GM19467 (cell line): ENCODE data around the gene DGKG.

Source experiments
- ATAC-seq: cut with Tn5 transposase; IDR thresholded peaks from one replicate; pipeline ENCODE4 v1.9.1; 2021; ENCODE audit warnings: mild to moderate bottlenecking, moderate library complexity; ENCODE audit not compliant: unreplicated experiment

DGKG gene

GRCh38 chr3:186151077-186151971 is 210.7 kb downstream of the DGKG start:
- ATAC-seq = no peak

- ATAC-seq = no peak
These were observed 211.8 kb downstream of the DGKG start for GRCh38 chr3:186150041-186150830.

- no peak for ATAC-seq
These were observed 212.6 kb downstream of the DGKG start for GRCh38 chr3:186149319-186149960.

- ATAC-seq = no peak
These were observed 217.8 kb downstream of the DGKG start for GRCh38 chr3:186144257-186144656.

GRCh38 chr3:186143250-186143649 is 218.8 kb downstream of the DGKG start:
- no peak for ATAC-seq

GRCh38 chr3:186142393-186142932 is 219.6 kb downstream of the DGKG start:
- ATAC-seq = no peak

GRCh38 chr3:186141790-186142189 is 220.2 kb downstream of the DGKG start:
- ATAC-seq = no peak

- ATAC-seq = no peak
These were observed 223.6 kb downstream of the DGKG start for GRCh38 chr3:186138272-186138981.

GRCh38 chr3:186137051-186137685 is 224.9 kb downstream of the DGKG start:
- ATAC-seq = no peak

- no peak for ATAC-seq
These were observed 228.1 kb downstream of the DGKG start for GRCh38 chr3:186133980-186134379.

- ATAC-seq = no peak
These were observed 229.5 kb downstream of the DGKG start for GRCh38 chr3:186132487-186132886.

- ATAC-seq = no peak
These were observed 232.8 kb downstream of the DGKG start for GRCh38 chr3:186129206-186129605.

- no peak for ATAC-seq
These were observed 233.9 kb downstream of the DGKG start for GRCh38 chr3:186128158-186128557.

GRCh38 chr3:186127463-186127862 is 234.6 kb downstream of the DGKG start:
- no peak for ATAC-seq

GRCh38 chr3:186125118-186125517 is 236.9 kb downstream of the DGKG start:
- no peak for ATAC-seq

- ATAC-seq = no peak
These were observed 237.4 kb downstream of the DGKG start for GRCh38 chr3:186124592-186124991.

GRCh38 chr3:186123012-186123411 is 239.0 kb downstream of the DGKG start:
- ATAC-seq = no peak

- no peak for ATAC-seq
These were observed 240.1 kb downstream of the DGKG start for GRCh38 chr3:186121968-186122367.

GRCh38 chr3:186121278-186121677 is 240.8 kb downstream of the DGKG start:
- no peak for ATAC-seq

GRCh38 chr3:186119499-186119898 is 242.5 kb downstream of the DGKG start:
- ATAC-seq = no peak
